NAMALWA (cell line): ENCODE data around the gene MALAT1.
"Not testable (repeated sequence)": the region's sequence is repeated elsewhere in the genome, so short reads cannot be mapped to it uniquely, and the experiment has no call there.

Experiments used
- DNase-seq: peaks from one replicate; pipeline ENCODE4 v3.0.0-alpha.2; 2015; ENCODE audit warnings: low spot score

The MALAT1 gene

GRCh38 chr11:65498727-65498976 is 193 bp upstream of the MALAT1 start:
- DNase-seq = no peak

GRCh38 chr11:65499713-65500386 is 1.0 kb downstream of the MALAT1 start:
- no peak for DNase-seq

GRCh38 chr11:65500387-65501185 is 1.7 kb downstream of the MALAT1 start:
- peak; percentile 64 for DNase-seq

- peak; percentile 44 for DNase-seq
These were observed 2.3 kb downstream of the MALAT1 start for GRCh38 chr11:65501186-65501471.

GRCh38 chr11:65501472-65502273 is 2.8 kb downstream of the MALAT1 start:
- peak; percentile 45 for DNase-seq

GRCh38 chr11:65502274-65502554 is 3.4 kb downstream of the MALAT1 start:
- peak; percentile 18 for DNase-seq

GRCh38 chr11:65502555-65503367 is 3.9 kb downstream of the MALAT1 start:
- peak; percentile 46 for DNase-seq

GRCh38 chr11:65503368-65503948 is 4.6 kb downstream of the MALAT1 start:
- peak; percentile 33 for DNase-seq

- DNase-seq = no peak
These were observed 5.3 kb downstream of the MALAT1 start for GRCh38 chr11:65503949-65504673.

- peak; percentile 39 for DNase-seq
These were observed 6.0 kb downstream of the MALAT1 start for GRCh38 chr11:65504674-65505465.

- peak; percentile 50 for DNase-seq
These were observed 6.8 kb downstream of the MALAT1 start for GRCh38 chr11:65505466-65506289.

- no peak for DNase-seq
These were observed 7.5 kb downstream of the MALAT1 start for GRCh38 chr11:65506290-65506771.

GRCh38 chr11:65506772-65507505 is 8.1 kb downstream of the MALAT1 start:
- DNase-seq = peak; percentile 82

GRCh38 chr11:65512311-65512710 is 13.5 kb downstream of the MALAT1 start:
- DNase-seq = not testable (repeated sequence)

GRCh38 chr11:65516135-65516968 is 17.5 kb downstream of the MALAT1 start:
- no peak for DNase-seq

GRCh38 chr11:65518941-65519549 is 20.2 kb downstream of the MALAT1 start:
- not testable (repeated sequence) for DNase-seq

- not testable (repeated sequence) for DNase-seq
These were observed 23.1 kb downstream of the MALAT1 start for GRCh38 chr11:65521777-65522521.
